ENCODE data around the gene EBF3.

EBF3 gene

DNA sequence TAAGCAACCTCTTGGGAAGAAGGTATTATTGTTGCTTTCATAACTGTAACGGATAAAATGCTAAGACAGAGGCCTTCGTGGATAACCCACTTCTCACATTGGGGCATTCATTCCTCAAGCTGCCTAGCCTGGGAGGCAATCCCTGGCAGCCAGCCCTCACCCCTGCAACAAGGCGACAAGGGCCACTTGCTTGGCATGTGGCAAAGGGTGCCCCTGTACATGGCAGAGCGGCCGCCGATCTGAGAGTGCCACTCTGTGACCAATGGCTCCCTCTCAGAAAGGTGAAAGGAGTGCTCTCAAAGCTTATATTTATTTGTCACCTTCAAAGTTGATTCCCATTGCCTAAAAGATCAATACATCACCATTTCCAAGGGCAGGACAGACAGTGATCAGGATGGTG, 31.9 kb downstream of the EBF3 start:
- no peak for DNase-seq (ENCODE audit: low read depth, low spot score)
- in situ Hi-C loops (cut with HindIII; ENCODE audit: low sequenced_read_pairs): no loop called here
- no peak overlapping the region for H3K4me3 ChIP-seq (ENCODE audit: low read depth, low read length)
- TF ChIP-seq, protein P1, sequence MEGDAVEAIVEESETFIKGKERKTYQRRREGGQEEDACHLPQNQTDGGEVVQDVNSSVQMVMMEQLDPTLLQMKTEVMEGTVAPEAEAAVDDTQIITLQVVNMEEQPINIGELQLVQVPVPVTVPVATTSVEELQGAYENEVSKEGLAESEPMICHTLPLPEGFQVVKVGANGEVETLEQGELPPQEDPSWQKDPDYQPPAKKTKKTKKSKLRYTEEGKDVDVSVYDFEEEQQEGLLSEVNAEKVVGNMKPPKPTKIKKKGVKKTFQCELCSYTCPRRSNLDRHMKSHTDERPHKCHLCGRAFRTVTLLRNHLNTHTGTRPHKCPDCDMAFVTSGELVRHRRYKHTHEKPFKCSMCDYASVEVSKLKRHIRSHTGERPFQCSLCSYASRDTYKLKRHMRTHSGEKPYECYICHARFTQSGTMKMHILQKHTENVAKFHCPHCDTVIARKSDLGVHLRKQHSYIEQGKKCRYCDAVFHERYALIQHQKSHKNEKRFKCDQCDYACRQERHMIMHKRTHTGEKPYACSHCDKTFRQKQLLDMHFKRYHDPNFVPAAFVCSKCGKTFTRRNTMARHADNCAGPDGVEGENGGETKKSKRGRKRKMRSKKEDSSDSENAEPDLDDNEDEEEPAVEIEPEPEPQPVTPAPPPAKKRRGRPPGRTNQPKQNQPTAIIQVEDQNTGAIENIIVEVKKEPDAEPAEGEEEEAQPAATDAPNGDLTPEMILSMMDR (IDR thresholded peaks at IDR 0.05; ENCODE audit: low read depth, low read length): no peak

DNA sequence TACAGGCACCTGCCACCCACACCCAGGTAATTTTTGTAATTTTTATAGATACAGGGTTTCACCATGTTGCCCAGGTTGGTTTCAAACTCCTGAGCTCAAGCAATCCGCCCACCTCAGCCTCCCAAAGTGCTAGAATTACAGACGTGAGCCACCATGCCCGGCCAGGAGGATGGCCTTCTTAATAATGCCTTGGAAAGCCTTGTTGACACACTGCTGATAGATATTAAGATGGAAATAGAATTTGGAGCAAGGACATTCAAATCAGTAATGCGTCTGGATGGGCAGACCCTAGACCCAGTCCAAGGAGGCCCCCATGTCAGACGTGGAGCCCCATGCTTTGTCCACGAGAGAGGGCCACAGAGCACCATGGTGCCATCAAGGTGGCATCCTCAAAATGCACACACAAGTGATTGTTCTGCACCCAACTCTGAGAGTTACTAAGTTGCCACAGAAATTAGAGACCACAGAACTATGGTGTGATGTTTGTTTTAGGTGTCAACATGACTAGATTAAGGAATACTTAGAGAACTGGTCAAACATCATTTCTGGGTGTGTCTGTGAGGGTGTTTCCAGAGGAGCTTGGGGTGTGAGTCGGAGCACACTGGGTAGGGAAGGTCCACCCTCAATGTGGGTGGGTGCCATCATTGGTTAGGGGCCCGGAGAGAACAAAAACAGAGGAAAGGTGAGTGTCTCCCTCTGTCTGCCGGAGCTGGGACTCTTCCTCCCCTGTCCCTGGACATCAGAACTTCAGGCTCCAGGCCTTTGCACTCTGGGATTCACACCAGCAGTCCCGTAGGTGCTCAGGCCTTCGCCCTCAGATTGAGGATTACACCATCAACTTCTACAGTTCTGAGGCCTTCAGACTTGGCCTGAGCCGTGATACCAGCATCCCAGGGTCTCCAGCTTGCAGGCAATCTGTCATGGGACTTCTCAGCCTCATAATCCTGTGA, 34.5 kb downstream of the EBF3 start:
- no peak for DNase-seq (ENCODE audit: low read depth, low spot score)
- H3K4me3 ChIP-seq (ENCODE audit: low read depth, low read length): no peak overlapping the region
- in situ Hi-C loops (cut with HindIII; ENCODE audit: low sequenced_read_pairs): no loop called here
- TF ChIP-seq, protein P1 (IDR thresholded peaks at IDR 0.05; ENCODE audit: low read depth, low read length): no peak

DNA sequence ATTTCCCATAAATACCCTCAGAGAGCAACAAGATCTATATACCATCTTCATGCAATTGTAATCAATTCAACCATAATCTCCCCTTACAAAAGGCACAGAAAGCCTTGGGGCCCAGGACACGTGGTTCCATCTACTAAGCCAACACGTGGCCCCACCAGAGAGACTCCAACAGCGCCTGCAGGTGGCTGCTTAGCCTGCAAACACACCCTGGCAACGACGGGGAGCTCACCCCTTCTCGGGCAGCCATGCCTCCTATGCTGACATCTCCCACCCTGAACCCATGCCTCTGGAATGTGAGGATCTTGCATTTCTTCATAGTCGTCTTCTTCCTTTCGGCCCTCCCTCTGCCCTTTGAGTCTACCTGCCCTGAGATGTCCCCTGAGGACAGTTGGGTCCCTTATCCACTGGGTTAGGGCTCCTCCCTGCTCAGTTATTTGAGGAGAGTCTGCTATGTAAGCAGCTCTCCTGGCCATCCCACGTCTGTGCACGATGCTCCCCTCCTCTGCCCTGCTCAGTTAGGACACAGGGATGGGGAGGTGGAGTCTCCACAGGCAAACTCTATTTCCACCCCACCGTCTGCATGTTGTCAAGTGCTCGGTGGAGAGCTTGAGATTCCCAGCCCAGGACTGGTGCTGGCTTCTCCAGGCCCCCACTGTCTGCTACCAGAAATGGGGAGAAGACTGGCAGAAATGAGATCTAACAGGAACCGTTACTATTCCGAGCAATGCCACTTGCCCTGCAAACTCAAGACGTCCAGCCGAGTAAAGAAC, 36.5 kb downstream of the EBF3 start:
- DNase-seq (ENCODE audit: low read depth, low spot score): no peak
- in situ Hi-C loops (cut with HindIII; ENCODE audit: low sequenced_read_pairs): no loop called here
- TF ChIP-seq, protein P1 (IDR thresholded peaks at IDR 0.05; ENCODE audit: low read depth, low read length): no peak

DNA sequence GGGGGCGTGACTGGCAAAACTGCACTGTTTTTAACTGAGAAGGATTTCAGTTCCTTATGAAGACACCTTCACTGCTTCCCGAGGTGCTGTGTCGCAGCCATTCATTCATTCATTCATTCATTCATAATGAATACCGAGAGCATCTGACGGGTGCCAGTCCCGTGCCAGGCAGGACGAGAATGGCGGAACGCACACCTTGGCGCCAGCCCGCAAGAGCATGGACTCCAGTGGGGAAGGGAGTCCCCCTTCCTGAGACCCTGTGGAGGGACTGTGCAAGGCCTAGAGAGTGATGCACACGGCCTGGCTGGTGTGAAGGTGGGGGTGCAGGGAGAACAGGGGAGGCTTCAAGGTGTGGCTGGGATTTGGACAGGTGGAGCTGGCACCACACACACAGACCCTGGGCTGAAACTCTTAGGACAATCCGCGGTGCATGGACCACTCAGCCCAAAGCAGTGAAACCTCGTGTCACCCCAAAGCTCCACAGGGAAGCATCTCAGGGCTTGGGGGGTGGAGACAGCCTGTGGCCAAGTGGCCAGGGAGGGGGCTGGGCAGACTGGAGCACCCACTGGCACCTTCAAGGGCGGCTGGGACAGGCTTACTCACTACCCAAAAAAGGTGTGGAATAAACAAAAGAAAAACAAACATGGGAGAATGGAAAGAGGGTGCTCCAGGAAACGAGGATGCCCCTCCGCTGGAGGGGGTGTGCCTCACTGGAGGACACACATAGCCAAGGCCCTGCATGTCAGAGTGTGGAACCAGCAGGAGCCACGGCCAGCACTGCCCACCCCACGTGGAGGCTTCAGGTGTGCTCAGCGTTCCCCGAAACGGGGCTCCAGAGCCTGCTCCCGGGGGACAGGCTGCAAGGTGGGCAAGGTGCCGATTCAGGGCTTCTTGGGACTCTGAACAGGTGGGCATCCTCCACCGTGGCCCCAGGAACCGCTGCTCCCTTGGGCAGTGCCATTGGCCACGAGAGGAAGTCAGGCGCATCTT, 37.7 kb downstream of the EBF3 start:
- H3K4me3 ChIP-seq (ENCODE audit: low read depth, low read length): no peak overlapping the region
- DNase-seq (ENCODE audit: low read depth, low spot score): no peak
- TF ChIP-seq, protein P1 (IDR thresholded peaks at IDR 0.05; ENCODE audit: low read depth, low read length): no peak
- in situ Hi-C loops (cut with HindIII; ENCODE audit: low sequenced_read_pairs): no loop called here

More for the DNA sequence above, 36.5 kb downstream of the EBF3 start:
- no peak overlapping the region for H3K4me3 ChIP-seq (ENCODE audit: low read depth, low read length)

DNA sequence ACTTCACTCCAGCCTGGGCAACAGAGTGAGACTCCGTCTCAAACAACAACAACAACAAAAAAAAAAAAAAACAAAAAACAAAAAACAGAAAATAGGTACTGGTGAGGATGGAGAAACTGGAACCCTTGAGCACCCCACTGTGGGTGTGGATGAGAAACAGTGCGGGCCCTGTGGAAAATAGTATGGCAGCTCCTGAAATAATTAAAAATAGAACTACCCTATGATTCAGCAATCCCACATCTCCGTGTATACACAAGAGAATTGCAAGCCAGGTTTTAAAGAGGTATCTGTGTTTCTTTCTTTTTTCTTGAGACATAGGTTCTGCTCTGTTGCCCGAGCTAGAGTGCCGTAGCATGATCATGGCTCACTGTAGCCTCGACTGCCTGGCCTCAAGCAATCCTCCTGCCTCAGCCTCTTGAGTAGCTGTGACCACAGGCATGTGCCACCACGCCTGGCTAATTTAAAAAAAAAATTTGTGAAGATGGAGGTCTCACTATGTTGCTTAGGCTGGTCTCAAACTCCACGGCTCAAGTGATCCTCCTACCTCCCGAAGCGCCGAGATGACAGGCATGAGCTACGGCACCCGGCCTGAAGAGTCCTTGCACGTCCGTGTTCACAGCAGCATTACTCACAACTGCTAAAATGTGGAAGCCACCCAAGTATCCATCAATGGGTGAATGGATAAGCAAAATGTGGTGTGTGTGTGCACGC, 39.5 kb downstream of the EBF3 start:
- H3K4me3 ChIP-seq (ENCODE audit: low read depth, low read length): no peak overlapping the region
- DNase-seq (ENCODE audit: low read depth, low spot score): no peak
- TF ChIP-seq, protein P1 (IDR thresholded peaks at IDR 0.05; ENCODE audit: low read depth, low read length): no peak
- in situ Hi-C loops (cut with HindIII; ENCODE audit: low sequenced_read_pairs): no loop called here

All from astrocyte of the spinal cord (primary cell).